Measurements from ENCODE around the gene HBA1.
"Not testable (repeated sequence)": the region's sequence is repeated elsewhere in the genome, so short reads cannot be mapped to it uniquely, and the experiment has no call there.

- TF ChIP-seq, protein P1, sequence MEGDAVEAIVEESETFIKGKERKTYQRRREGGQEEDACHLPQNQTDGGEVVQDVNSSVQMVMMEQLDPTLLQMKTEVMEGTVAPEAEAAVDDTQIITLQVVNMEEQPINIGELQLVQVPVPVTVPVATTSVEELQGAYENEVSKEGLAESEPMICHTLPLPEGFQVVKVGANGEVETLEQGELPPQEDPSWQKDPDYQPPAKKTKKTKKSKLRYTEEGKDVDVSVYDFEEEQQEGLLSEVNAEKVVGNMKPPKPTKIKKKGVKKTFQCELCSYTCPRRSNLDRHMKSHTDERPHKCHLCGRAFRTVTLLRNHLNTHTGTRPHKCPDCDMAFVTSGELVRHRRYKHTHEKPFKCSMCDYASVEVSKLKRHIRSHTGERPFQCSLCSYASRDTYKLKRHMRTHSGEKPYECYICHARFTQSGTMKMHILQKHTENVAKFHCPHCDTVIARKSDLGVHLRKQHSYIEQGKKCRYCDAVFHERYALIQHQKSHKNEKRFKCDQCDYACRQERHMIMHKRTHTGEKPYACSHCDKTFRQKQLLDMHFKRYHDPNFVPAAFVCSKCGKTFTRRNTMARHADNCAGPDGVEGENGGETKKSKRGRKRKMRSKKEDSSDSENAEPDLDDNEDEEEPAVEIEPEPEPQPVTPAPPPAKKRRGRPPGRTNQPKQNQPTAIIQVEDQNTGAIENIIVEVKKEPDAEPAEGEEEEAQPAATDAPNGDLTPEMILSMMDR (conservative IDR thresholded peaks at IDR 0.05 in 1 of 2, IDR thresholded peaks at IDR 0.05 in 1 of 2; ENCODE audit: extremely low read depth in 1 of 2, insufficient read depth in 1 of 2, low read depth in 1 of 2, low read length in 2 of 2): not testable (repeated sequence)
- not testable (repeated sequence) for TF ChIP-seq EZH2 (IDR thresholded peaks at IDR 0.05; ENCODE audit: borderline replicate concordance, low read length)
Measured at GRCh38 chr16:160242-160641, 16.2 kb upstream of the HBA1 start.
